PC-9 (cell line): ENCODE results near the gene TRPM8.

Experiments
- EZH2 ChIP-seq: fragments of 200-600 bp; sonication (generic); IDR thresholded peaks from 2 replicates; pipeline ENCODE4 v1.8.0; 2017; ENCODE audit warnings: antibody characterized with exemption, low read depth
- TF ChIP-seq, protein P1 (sequence below): fragments of 200-600 bp; sonication (generic); conservative IDR thresholded peaks from 2 replicates; pipeline ENCODE4 v1.6.1; 2017; ENCODE audit warnings: mixed run types, antibody characterized with exemption, mild to moderate bottlenecking, moderate library complexity

DNA sequence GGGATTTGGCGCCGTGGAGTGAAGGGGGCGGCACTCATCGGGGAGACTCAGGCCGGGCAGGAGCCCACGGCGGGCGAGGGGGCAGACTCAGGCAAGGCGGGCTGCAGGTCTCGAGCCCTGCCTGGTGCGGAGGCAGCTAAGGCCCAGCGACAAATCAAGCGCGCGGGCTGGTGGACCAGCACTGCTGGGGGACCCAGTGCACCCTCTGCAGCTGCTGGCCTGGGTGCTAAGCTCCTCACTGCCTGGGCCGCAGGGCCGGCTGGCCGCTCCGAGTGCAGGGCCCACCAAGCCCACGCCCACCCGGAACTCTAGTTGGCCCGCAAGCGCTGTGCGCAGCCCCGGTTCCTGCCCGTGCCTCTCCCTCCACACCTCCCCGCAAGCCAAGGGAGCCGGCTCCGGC lies 107.1 kb downstream of the TRPM8 start:
- TF ChIP-seq, protein P1, sequence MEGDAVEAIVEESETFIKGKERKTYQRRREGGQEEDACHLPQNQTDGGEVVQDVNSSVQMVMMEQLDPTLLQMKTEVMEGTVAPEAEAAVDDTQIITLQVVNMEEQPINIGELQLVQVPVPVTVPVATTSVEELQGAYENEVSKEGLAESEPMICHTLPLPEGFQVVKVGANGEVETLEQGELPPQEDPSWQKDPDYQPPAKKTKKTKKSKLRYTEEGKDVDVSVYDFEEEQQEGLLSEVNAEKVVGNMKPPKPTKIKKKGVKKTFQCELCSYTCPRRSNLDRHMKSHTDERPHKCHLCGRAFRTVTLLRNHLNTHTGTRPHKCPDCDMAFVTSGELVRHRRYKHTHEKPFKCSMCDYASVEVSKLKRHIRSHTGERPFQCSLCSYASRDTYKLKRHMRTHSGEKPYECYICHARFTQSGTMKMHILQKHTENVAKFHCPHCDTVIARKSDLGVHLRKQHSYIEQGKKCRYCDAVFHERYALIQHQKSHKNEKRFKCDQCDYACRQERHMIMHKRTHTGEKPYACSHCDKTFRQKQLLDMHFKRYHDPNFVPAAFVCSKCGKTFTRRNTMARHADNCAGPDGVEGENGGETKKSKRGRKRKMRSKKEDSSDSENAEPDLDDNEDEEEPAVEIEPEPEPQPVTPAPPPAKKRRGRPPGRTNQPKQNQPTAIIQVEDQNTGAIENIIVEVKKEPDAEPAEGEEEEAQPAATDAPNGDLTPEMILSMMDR = no peak
- TF ChIP-seq EZH2 = no peak
